Small intestine (tissue), 7 donors: ENCODE results near the gene IRS2. TPM values are rescaled to one million over a fixed set of nuclear protein-coding genes. Genes with fewer than 3 reads are reported as not detected.

Experiments used
- DNase-seq, 2 donors: peaks; one replicate each; pipeline versions ENCODE4 v3.0.0 to v3.0.0-alpha.2; 2013
- FAIRE-seq: peaks from 2 replicates; lab custom pipeline; 2012; peaks lifted over from hg19 to GRCh38; lab: Jason Lieb, UNC
- H3K27ac ChIP-seq, 3 donors: one replicate each; pipeline ENCODE4 v1.5.1; 2013; ENCODE audit warnings: low read length in 2 of 3, mild to moderate bottlenecking in 2 of 3, control low read depth in 1 of 3, inconsistent platforms in 1 of 3, low read depth in 1 of 3, moderate library complexity in 1 of 3
- H3K27me3 ChIP-seq, 3 donors: one replicate each; pipeline ENCODE4 v1.6.1; 2013; ENCODE audit warnings: low read length in 3 of 3, inconsistent platforms in 1 of 3; ENCODE audit not compliant: control insufficient read depth in 3 of 3, insufficient read depth in 3 of 3
- H3K36me3 ChIP-seq, 3 donors: one replicate each; pipeline ENCODE4 v1.6.1; 2013; ENCODE audit warnings: low read length in 3 of 3, inconsistent platforms in 1 of 3, low read depth in 1 of 3, mild to moderate bottlenecking in 1 of 3, moderate library complexity in 1 of 3; ENCODE audit not compliant: control insufficient read depth in 3 of 3, insufficient read depth in 2 of 3
- H3K4me1 ChIP-seq, 3 donors: one replicate each; pipeline ENCODE4 v1.6.1; 2013; ENCODE audit warnings: low read length in 2 of 3, inconsistent platforms in 1 of 3, low read depth in 1 of 3, mild to moderate bottlenecking in 1 of 3, moderate library complexity in 1 of 3; ENCODE audit not compliant: control insufficient read depth in 3 of 3, insufficient read depth in 2 of 3
- H3K4me3 ChIP-seq, 3 donors: one replicate each; pipeline ENCODE4 v1.5.1; 2013; ENCODE audit warnings: low read length in 3 of 3, control low read depth in 1 of 3, inconsistent platforms in 1 of 3, low read depth in 1 of 3, mild to moderate bottlenecking in 1 of 3, moderate library complexity in 1 of 3
- H3K9me3 ChIP-seq, 2 donors: one replicate each; pipeline ENCODE4 v1.6.1; 2013; ENCODE audit warnings: low read depth in 1 of 2, low read length in 1 of 2; ENCODE audit not compliant: control insufficient read depth in 2 of 2, insufficient read depth in 1 of 2
- whole genome bisulfite sequencing, 3 donors: extraction: QIAGEN DNeasy Blood & Tissue Kit; methylation state at CpG; one replicate each; pipeline ENCODE4 v1.1.7; 2013; 5-methylcytosine and 5-hydroxymethylcytosine counted together
- polyA plus RNA-seq, 4 donors: library from polyadenylated mRNA; stranded (reverse) in 3 of 4; unstranded in 1 of 4; fragments of 200-250 nt in 3 of 4; fragments of 120-200 nt in 1 of 4; gene quantifications; one replicate each; pipeline versions ENCODE4 v1.2.1 to v1.2.3, GENCODE V29; 2013
- donor health status: healthy with polysubstance abuse.
- donor health status: control.
- donor health status: control.
- donor health status: Bipolar disorder and iron deficiency.
- donor health status: healthy.

IRS2 gene
- polyA plus RNA-seq, 4 donors = 3.8 to 16.2 (median 5.0) TPM

GRCh38 chr13:109704771-109705635, 81.4 kb downstream of the IRS2 start:
- peaks cover 0 to 4% of the 10 kb centered on the region in 2 donors for H3K9me3 ChIP-seq
- no peak overlapping the region for H3K4me3 ChIP-seq
- H3K4me1 ChIP-seq = peaks cover 0 to 6% (median 1%) of the 10 kb centered on the region in 3 donors
- WGBS, 3 donors = 14 to 45% (median 31%) methylated on average over 22 of the region's 22 CpGs
- no peaks in the 10 kb centered on the region for H3K27me3 ChIP-seq
- FAIRE-seq (no peak), DNase-seq (peak; percentile 41 to 54)
- no peaks in the 10 kb centered on the region for H3K36me3 ChIP-seq
- peak overlapping the region in 1 of 3 donors; percentile 46 for H3K27ac ChIP-seq

GRCh38 chr13:109703250-109703649, 83.1 kb downstream of the IRS2 start:
- no peak for DNase-seq
- Histone ChIP-seq H3K36me3 (no peaks in the 10 kb centered on the region), H3K27me3 (no peaks in the 10 kb centered on the region), H3K4me1 (peaks cover 2 to 11% (median 6%) of the 10 kb centered on the region in 3 donors), H3K9me3 (peaks cover 0 to 4% of the 10 kb centered on the region in 2 donors), H3K27ac (no peak overlapping the region), H3K4me3 (no peak overlapping the region)
- FAIRE-seq = no peak
- WGBS, 3 donors = 80 to 92% (median 82%) methylated on average over 3 of the region's 3 CpGs
